Astrocyte of the cerebellum (primary cell): Measurements from ENCODE around the gene PPHLN1.

Source experiments
- DNase-seq: peaks from one replicate; pipeline ENCODE4 v3.0.0-alpha.2; 2011; ENCODE audit warnings: low read depth
- H3K4me3 ChIP-seq: 2 replicates; pipeline ENCODE4 v1.5.1; 2011; ENCODE audit warnings: mild to moderate bottlenecking, low read depth, low read length, moderate library complexity
- in situ Hi-C: cut with HindIII; loops from 2 replicates; pipeline ENCODE4 v1.10.0; 2017; ENCODE audit warnings: low sequenced_read_pairs
- TF ChIP-seq, protein P1 (sequence below): IDR thresholded peaks from 2 replicates; pipeline ENCODE4 v1.5.1; 2012; ENCODE audit warnings: low read length, low read depth, moderate library complexity, mild to moderate bottlenecking; ENCODE audit errors: missing control alignments

Gene PPHLN1

DNA sequence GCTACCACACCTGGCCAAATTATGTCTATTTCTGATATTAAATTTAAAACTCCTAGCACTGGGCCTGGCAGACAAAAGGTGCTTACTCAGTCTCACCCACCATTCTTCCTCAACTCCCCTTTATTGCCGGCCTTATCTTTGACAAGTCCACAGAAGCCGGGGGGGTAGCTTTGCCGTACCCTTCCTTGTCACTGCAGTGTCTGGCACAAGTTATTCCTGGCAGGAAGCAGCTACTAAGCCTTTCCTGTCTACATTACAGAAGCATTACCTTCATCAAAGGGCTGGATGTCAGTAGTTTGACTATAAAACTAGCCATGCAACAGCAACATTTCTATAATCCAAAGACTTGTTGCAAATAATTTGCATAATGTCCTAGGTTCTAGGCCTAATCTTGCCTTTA lies 136.5 kb downstream of the PPHLN1 start:
- in situ Hi-C loops, result no loop called here
- DNase-seq, result no peak
- TF ChIP-seq, protein P1, sequence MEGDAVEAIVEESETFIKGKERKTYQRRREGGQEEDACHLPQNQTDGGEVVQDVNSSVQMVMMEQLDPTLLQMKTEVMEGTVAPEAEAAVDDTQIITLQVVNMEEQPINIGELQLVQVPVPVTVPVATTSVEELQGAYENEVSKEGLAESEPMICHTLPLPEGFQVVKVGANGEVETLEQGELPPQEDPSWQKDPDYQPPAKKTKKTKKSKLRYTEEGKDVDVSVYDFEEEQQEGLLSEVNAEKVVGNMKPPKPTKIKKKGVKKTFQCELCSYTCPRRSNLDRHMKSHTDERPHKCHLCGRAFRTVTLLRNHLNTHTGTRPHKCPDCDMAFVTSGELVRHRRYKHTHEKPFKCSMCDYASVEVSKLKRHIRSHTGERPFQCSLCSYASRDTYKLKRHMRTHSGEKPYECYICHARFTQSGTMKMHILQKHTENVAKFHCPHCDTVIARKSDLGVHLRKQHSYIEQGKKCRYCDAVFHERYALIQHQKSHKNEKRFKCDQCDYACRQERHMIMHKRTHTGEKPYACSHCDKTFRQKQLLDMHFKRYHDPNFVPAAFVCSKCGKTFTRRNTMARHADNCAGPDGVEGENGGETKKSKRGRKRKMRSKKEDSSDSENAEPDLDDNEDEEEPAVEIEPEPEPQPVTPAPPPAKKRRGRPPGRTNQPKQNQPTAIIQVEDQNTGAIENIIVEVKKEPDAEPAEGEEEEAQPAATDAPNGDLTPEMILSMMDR, result no peak
- H3K4me3 ChIP-seq, result no peak overlapping the region

DNA sequence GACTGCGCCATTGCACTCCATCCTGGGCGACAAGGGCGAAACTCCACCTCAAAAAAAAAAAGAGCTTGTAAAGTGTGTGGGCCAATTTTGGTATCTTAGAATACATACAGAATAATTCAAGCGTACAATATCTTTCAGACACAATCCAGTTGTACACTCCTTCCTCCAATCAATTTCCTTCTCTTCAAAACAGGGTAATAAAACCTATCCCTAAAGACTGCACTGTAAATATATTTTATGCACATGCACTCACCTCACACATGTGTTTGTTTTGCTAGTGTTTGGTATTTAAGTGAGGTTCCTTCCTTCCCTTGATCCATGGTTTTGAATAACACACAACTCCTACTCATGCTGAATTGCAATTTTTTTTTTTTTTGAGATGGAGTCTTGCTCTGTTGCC lies 137.7 kb downstream of the PPHLN1 start:
- in situ Hi-C loops, result no loop called here
- TF ChIP-seq, protein P1, result no peak
- H3K4me3 ChIP-seq, result no peak overlapping the region
- DNase-seq, result no peak

DNA sequence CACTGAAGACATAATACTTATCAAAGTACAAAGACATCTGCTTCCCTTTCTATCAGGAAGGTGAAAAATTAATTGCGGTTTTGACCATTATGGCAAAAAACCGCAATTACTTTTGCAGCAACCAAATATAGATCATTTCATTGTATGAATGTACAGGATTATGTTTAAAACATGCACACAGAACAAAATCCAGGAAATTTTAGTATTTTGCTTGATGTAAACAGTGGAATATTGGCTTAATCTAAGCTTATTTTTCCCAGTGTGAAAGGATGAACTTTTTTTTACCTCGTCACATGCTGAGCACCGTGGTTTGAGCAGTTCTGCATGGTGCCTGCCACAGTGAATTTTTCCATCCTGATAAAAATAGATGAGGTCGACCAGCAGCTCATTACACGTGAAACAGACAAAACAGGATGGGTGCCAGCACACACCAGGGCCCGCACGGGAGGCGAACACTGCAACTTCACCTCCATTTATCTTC lies 142.4 kb downstream of the PPHLN1 start:
- H3K4me3 ChIP-seq, result no peak overlapping the region
- TF ChIP-seq, protein P1, result no peak
- in situ Hi-C loops, result no loop called here
- DNase-seq, result peak; percentile 80

DNA sequence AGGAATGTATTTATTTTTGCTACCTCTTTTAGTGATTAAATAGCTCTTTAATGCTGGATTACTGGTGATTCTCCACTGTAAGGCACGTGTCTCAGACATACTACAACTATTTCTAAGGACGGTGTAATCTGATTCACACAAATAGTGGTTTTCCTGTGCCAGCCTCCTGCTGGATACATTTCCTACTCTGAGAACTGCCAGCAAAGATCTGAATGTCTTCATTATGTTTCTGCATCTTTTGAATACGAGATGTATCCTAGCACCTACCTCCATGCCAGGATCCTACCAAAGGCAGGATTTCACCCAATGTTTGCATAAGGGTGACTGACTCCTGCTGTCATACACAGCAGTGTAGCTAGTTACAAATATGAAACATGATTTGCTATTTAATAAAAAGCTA lies 143.0 kb downstream of the PPHLN1 start:
- no peak overlapping the region for H3K4me3 ChIP-seq
- no peak for DNase-seq
- TF ChIP-seq, protein P1, result no peak
- in situ Hi-C loops, result no loop called here

DNA sequence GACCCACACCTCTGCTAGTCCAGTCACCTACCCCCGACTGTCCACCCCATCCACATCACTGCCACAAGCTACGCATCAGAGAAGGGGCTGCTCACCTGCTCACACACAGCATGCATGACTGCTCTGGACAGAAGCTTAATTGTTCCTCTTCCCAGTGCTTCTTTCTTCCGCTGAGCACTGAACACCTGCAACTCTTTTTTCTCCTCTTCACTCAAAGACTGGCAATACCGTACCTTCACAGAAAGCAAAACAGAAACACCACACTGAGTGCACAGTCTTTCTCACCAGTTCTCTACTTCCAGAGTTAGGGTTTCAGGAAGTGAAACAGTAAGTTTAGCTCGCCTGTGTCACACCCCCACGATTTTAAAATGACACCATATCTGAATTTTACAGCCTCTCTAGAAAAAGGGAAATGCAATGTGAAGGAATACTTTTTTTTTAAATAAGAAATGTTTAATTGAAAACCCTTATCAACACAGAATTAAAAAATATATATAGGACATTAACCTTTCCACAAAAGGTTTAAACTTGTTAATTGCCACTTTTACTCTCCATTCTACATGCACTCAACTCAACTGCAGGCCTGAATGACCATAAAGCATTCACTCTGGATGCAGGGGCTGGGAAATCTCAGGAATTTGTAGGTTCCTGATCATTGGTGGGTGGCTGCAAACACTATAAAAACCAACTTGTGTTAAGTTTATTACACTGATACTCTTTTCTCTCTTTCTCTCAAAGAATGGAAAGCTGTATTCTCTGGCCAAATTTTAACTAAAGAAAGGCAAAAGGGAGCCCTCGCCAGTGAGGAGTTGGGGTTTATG lies 143.6 kb downstream of the PPHLN1 start:
- in situ Hi-C loops, result no loop called here
- no peak for DNase-seq
- no peak overlapping the region for H3K4me3 ChIP-seq
- TF ChIP-seq, protein P1, result no peak

DNA sequence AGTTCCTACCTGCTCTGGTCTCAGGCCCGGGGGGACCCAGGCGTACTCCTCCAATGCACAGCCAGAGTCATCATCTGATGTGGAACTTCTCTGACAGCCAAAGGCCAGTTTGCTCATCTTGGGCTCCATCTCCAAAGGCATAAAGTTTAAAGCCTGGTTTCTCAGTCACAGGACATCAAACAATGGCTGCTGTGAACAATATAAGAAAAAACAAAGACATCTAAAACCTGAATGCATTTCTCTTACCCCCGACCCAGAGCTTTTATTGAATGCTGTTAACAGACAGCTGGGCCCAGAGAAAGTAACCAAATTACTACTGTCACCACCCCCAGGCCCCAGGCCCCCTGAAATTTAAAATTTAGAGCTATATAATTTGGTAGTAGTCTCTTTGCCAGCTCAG lies 146.4 kb downstream of the PPHLN1 start:
- DNase-seq, result no peak
- H3K4me3 ChIP-seq, result no peak overlapping the region
- TF ChIP-seq, protein P1, result no peak
- in situ Hi-C loops, result no loop called here
